Measurements from ENCODE around the gene ENDOV.

- TF ChIP-seq POLR2AphosphoS5 (IDR thresholded peaks at IDR 0.05; ENCODE audit: insufficient read depth, low read depth, low read length): no peak
- TF ChIP-seq CTCF (IDR thresholded peaks at IDR 0.05; ENCODE audit: extremely low read depth in 1 of 2, insufficient read depth in 1 of 2, low read depth in 1 of 2, low read length in 2 of 2): no peak
- TF ChIP-seq POLR2A (IDR thresholded peaks at IDR 0.05; ENCODE audit: low read depth, low read length): no peak
- no peak for TF ChIP-seq EZH2 (IDR thresholded peaks at IDR 0.05; ENCODE audit: borderline replicate concordance, low read depth, low read length, severe bottlenecking)
- no peak for TF ChIP-seq MYC (IDR thresholded peaks at IDR 0.05; ENCODE audit: low read depth, low read length)
- no peak for TF ChIP-seq MAX (IDR thresholded peaks at IDR 0.05; ENCODE audit: insufficient read depth, insufficient read length)
Observed at GRCh38 chr17:80464486-80464885, 49.5 kb downstream of the ENDOV start.

Data from endothelial cell of umbilical vein (primary cell).